Cardiac atrium fibroblast (primary cell): ENCODE measurements around the gene MPZL2. TPM values are rescaled to one million over a fixed set of nuclear protein-coding genes. Genes with fewer than 3 reads are reported as not detected.

Source experiments
- total RNA-seq: library from RNA; depleted of rRNA; stranded (reverse); fragments of >200 nt; gene quantifications from 2 replicates; pipeline ENCODE4 v1.2.3, GENCODE V29; 2015

Gene MPZL2
- 0.18 and 0.65 TPM in 2 replicates for total RNA-seq

GRCh38 chr11:118263695-118264568, at the start of gene MPZL2:
TSS of gene MPZL2 (minus strand) at chr11:118264297. CDS start at chr11:118264153, 144 bp downstream.

GRCh38 chr11:118304568-118305248, 40.6 kb upstream of the MPZL2 start, which contains the start of gene CD3E:
TSS of gene CD3E (plus strand) at chr11:118304730. CDS start at chr11:118304953, 223 bp downstream.

GRCh38 chr11:118251858-118252652, 12.0 kb downstream of the MPZL2 start, which contains the start of gene MPZL3:
TSS of gene MPZL3 (minus strand) at chr11:118252365. CDS start at chr11:118252294, 71 bp downstream.

GRCh38 chr11:118224511-118225188, 39.4 kb downstream of the MPZL2 start, which contains the start of gene JAML:
TSS of gene JAML (minus strand) at chr11:118225011. CDS start at chr11:118214866, 10,145 bp downstream.

Other genes starting within 250 kb of the MPZL2 start
- not detected in 2 replicates for gene TMPRSS4, start 187.2 kb downstream of the MPZL2 start, total RNA-seq
- not detected in 2 replicates for gene SMIM35, start 177.3 kb downstream of the MPZL2 start, total RNA-seq
- not detected in 2 replicates for gene SCN4B, start 111.5 kb downstream of the MPZL2 start, total RNA-seq
- 0.16 TPM in 1 of 2 replicates, not detected in the other for gene SCN2B, start 87.7 kb downstream of the MPZL2 start, total RNA-seq
- not detected in 2 replicates for gene JAML, start 39.3 kb downstream of the MPZL2 start, total RNA-seq
- 0.49 TPM in 1 of 2 replicates, not detected in the other for gene MPZL3, start 11.9 kb downstream of the MPZL2 start, total RNA-seq
- gene CD3E, start 40.4 kb upstream of the MPZL2 start, total RNA-seq, result not detected in 2 replicates
- gene CD3D, start 78.4 kb upstream of the MPZL2 start, total RNA-seq, result not detected in 2 replicates
- not detected in 2 replicates for gene CD3G, start 80.0 kb upstream of the MPZL2 start, total RNA-seq
- 31.8 and 36.5 TPM in 2 replicates for gene UBE4A, start 95.3 kb upstream of the MPZL2 start, total RNA-seq
- gene ATP5MG, start 137.3 kb upstream of the MPZL2 start, total RNA-seq, result 40.3 and 41.5 TPM in 2 replicates
- 18.8 and 20.1 TPM in 2 replicates for gene KMT2A, start 172.2 kb upstream of the MPZL2 start, total RNA-seq